HG03469 (cell line): ENCODE data around the gene ZFHX3.

Source experiments
- ATAC-seq: cut with Tn5 transposase; IDR thresholded peaks from one replicate; pipeline ENCODE4 v1.9.1; 2021; ENCODE audit warnings: mild to moderate bottlenecking, moderate library complexity, moderate number of reproducible peaks; ENCODE audit not compliant: unreplicated experiment

The ZFHX3 gene

DNA sequence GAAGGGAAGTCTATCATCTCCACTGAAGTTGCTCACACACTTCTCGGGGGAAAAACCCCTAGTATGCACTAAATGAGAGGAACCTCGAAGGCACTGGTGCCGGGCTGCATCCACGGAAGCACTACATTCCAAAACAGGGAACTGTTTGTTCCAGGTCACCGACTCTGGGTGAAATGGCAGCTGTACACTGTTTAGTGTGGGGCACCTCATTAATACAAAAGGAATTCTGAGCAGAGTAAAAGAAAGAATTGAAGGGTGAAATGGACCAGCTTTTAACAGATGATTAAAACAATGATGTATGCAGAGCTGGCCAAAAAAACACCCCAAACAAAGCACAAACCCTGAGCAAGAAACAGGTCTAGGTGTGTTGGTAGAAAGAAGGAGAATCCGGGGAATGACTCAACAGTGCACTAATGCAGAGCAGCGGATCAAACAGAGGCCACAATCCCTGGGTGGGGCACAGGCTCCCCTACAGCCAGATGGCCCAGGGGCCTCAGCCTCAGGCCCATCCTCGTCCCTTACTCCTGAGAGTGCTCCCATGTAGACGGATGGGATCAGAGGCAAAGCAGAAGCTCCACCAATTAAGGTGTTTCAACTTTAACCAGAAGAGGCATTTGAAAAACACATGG, 161.5 kb downstream of the ZFHX3 start:
- no peak for ATAC-seq

DNA sequence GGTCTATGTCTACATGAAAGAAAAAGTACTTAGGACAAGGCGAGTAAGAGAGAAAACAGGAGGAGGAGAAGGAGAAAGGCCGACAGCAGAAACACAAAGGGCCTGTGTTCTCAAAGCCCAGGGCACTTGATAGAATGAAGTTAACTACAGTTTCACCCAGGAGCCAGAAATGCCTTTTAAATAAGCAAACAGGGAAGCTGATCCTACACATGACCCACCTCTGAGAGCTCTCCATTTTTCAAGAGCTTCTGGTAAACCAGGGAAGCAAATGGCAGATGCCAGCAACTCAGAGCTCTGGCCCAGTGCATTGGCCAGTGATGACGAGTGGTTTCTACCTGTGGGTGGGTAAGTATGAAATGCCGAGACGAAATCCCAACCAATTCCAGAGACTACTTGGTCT, 163.4 kb downstream of the ZFHX3 start:
- no peak for ATAC-seq

DNA sequence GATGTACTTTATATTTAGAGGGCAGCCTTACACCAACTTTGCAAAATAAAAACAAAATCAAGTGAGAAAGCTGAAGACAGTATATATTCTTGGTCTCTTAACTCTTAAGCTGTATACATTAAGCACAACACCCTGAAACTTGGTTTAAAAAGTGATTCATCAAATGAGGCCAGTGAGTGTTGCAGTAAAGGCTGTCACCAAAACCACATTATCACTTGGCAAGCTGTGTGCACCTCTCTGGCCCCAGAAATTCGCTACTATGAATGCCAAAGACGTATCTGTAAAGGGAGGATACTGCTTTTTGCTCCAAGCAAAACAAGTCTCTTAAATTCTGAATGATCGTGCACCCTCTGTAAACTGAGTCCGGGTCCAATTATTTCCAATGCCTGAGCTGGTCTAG, 163.9 kb downstream of the ZFHX3 start:
- no peak for ATAC-seq

GRCh38 chr16:72879846-72880245, 168.1 kb downstream of the ZFHX3 start:
- ATAC-seq = no peak

DNA sequence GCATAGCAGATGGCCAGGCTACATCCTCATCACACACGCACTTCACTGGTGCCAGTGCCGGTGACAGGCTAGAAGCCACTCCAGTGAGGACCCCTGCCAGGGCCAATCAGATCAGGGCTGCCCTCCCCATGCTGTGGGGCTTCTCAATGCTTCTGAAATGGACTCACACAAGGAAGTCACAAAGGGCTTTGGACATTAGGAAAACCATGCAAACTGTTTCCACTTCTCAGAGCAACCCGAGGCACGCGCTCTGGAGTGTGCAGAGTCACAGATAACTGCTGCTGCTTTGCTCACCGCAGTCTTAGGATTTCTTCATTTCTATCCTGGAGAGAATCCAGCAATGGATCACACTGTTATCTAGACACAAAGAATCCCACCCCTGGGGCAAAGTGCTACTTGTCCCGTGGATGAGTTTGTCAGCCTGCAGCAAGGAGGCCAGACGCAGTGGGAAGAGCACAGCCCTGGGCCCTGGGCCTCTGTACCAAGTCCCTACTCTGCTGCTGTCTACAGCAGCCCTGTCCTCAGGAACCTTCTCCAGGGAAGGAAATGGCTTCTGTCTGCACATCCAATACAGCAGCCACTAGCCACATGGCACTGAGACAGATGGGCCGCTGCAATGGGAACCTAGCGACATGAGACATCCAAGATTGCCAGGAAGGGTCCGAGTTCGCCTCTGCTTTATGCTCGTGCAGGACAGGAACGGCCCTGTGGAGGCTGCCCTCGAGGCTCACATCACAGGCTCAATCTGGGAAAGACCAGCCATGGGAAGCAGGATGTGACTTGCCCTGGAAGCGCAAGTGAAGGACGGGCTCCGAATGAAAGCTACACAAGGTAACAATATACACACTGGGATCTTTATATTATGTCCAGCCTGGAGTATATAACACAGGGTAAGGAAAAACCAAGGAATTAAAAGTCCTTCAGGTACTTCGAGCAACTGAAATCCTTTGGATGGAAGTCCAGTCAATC, 169.3 kb downstream of the ZFHX3 start:
- no peak for ATAC-seq

GRCh38 chr16:72877374-72878028, 170.4 kb downstream of the ZFHX3 start:
- ATAC-seq = no peak

DNA sequence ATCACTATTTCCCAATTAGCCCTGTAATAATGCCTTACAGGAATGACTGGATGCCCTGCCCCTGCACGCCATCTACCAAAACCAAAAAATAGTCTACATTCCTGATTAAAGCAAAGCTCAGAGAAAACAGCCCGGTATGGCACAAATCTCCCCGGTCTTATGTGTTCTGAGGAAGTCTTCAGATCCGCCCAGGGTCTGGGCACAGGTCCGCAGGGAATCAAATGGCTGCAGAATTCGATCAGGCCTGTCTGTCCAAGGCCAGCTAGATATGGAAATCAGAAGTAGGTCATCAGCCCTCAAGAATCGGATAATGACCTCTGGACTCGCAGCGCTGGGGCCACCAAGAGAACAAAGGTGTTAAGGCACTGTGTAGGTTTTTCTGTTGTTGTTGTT, 171.0 kb downstream of the ZFHX3 start:
- no peak for ATAC-seq

- ATAC-seq = no peak
Measured at GRCh38 chr16:72876221-72876620, 171.7 kb downstream of the ZFHX3 start.

GRCh38 chr16:72875291-72876031, 172.5 kb downstream of the ZFHX3 start:
- ATAC-seq = no peak

DNA sequence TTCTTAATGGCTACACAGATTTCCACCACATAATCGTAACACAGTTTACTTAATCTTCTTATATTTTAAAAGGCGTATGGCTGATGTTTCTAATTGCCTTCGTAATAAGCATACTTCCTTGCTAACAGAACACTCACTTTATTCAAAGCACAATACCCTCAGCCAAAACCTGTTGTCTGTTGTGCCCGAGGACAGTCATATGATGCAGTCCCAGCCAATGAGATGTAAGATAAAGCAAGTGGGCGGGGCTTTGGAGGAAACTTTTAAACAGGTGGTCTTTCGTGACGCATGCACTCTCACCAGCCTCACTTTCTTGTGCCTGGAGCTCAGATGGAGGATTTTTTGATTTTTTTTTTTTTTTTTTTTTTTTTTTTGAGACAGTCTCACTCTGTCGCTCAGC, 174.1 kb downstream of the ZFHX3 start:
- no peak for ATAC-seq

DNA sequence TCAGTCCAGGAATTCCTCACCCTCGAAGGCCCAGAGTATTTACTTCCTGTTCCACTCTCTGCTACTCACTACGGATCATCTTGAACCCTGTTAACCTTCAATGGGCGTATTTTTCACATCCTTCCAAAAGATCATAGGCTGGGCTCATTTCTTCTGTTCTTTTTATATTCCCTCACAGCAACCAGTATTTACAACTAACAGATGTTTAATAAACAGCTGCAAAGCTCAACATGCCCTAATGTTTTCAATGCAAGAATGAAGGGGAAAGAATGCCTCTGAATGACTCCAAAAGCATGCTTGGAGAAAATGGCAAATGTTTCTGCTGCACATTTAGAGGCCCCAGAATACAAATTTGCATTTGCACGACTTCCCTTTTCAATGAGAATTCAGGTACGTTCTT, 174.9 kb downstream of the ZFHX3 start:
- ATAC-seq = no peak

- ATAC-seq = no peak
Measured at GRCh38 chr16:72865835-72866234, 182.1 kb downstream of the ZFHX3 start.

- no peak for ATAC-seq
Measured at GRCh38 chr16:72865258-72865657, 182.7 kb downstream of the ZFHX3 start.

GRCh38 chr16:72864130-72864833, 183.6 kb downstream of the ZFHX3 start:
- ATAC-seq = no peak

DNA sequence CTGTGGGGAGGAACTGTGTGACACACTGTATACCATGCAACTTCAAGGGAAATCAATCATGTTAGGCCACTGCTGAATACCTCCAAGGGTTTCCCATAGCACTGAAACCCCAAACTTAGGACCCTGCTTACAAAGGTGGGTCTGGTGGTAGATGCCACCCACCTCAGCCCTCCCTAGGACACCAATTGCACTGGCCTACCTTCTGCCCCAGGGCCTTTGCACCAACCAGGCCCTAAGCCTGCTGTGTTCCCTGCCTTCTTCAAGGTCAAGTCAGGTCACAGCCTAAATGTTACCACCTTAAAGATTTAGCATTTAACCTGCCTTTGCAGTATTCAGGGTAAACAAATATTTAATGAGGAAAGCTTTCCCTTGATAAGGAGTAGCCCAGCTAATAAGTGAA, 185.8 kb downstream of the ZFHX3 start:
- no peak for ATAC-seq

- ATAC-seq = no peak
Measured at GRCh38 chr16:72860726-72861562, 187.0 kb downstream of the ZFHX3 start.

DNA sequence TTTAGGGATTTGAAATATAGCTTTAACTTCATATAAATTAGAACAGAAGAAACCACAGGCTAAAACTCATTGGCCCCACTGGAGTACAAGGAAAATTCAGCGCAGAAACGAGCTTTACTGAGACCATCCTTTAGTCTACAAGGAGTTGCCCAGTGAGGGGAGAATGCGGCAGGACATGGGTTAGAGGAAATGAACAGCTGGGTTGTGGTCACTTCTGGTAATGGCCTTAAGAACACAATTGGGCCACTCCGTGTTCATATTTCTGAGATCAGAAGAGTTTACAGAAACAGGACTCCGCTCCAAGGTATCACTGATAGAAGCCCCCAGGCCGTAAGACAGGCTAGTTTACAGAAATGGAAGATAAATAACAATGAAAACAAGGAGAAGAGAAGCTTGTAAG, 188.3 kb downstream of the ZFHX3 start:
- ATAC-seq = no peak

DNA sequence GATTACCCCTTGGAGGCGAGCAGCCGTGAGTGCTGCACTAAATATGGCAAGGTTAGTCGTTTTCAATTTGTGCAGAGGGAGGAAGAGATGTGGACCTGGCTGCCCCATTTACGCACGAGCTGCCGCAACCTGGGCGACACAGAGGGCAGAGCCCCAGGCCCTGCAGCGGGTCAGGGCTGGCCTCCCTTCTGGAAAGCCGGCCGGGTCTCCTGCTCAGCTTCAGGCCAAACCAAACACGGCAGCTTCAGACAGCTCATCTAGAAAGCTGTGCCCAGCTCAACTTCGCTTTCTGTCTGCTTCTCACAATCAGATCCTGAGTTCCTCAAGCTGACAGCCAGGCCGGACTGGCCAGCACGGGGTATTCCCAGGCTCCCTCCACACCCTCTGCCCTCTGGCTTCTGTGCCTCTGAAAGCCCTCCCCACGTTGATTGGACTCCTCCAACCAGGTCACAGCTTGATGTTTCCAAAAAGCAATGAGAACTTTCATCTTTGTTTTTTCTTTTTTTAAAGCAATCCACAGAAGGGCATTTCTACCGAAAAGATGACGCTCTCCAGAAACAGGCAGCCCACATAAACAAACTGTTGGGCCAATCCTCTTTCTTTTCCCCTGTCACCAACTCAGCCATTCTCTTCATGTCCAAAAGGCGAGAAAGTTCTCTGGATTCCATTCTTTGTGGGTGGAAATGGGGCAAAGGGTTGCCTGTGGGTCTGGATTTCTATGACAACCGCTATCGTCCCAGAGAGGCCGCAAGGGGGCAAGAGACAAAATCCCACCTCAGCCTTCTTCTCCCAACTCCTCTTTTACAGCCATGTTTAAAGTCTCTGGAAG, 189.0 kb downstream of the ZFHX3 start:
- no peak for ATAC-seq
